ENCODE data around the gene PLSCR3. TPM values are rescaled to one million over a fixed set of nuclear protein-coding genes. Genes with fewer than 3 reads are reported as not detected.

PLSCR3 gene
- total and polyA plus RNA-seq, 10 donors: 31.3 to 63.2 (median 46.1) TPM

GRCh38 chr17:7356072-7356549 is 38.2 kb downstream of the PLSCR3 start:
- peak overlapping the region in 1 of 8 donors; percentile 1 for H3K4me3 ChIP-seq
- 10 to 31% (median 12%) methylated on average over 4 to 12 of the region's 12 CpGs for WGBS, 5 donors
- peaks cover 0 to 3% (median 0%) of the 10 kb centered on the region in 6 donors for H3K36me3 ChIP-seq
- H3K9me3 ChIP-seq: no peaks in the 10 kb centered on the region
- intact Hi-C loops (cut with DNase I; ENCODE audit: low total_unique reads): loop anchor here (5.0 to 10.0 kb wide), 2 partner anchors 81 to 159 kb away; partner anchors contain the start of genes FGF11 and TMEM102
- TF ChIP-seq POLR2A (IDR thresholded peaks at IDR 0.05) (no peak), POLR2AphosphoS5 (IDR thresholded peaks at IDR 0.05) (peak; percentile 72 to 82 (median 74)), CTCF (IDR thresholded peaks at IDR 0.05 in 8 of 11, conservative IDR thresholded peaks at IDR 0.05 in 3 of 11) (peak; percentile 84 to 99 (median 95))
- peak overlapping the region in 7 of 8 donors; percentile 0 to 46 (median 26) for H3K27ac ChIP-seq
- no peaks in the 10 kb centered on the region for H3K27me3 ChIP-seq (replicated peaks in 1 of 7)
- peaks cover 17 to 58% (median 38%) of the 10 kb centered on the region in 6 donors for H3K4me1 ChIP-seq
- peak; percentile 96 for DNase-seq

GRCh38 chr17:7355573-7355972 is 38.8 kb downstream of the PLSCR3 start:
- 78 to 88% (median 80%) methylated on average over 8 of the region's 8 CpGs for WGBS, 5 donors
- intact Hi-C loops (cut with DNase I; ENCODE audit: low total_unique reads): loop anchor here (5.0 to 10.0 kb wide), 2 partner anchors 82 to 159 kb away; partner anchors contain the start of genes FGF11 and TMEM102

GRCh38 chr17:7355053-7355452 is 39.3 kb downstream of the PLSCR3 start, which contains the start of gene TMEM95:
TSS of gene TMEM95 (plus strand) at chr17:7355156. CDS start at chr17:7355205, 49 bp downstream.
- H3K27ac ChIP-seq: peak within 1 kb of the TSS in 4 of 8 donors; percentile 26 to 94 (median 33)
- H3K9me3 ChIP-seq: no peaks in the 10 kb centered on the region
- H3K4me1 ChIP-seq: peaks cover 27 to 68% (median 49%) of the 10 kb centered on the region in 6 donors
- DNase-seq: no peak
- intact Hi-C loops (cut with DNase I; ENCODE audit: low total_unique reads): loop anchor here (5.0 to 10.0 kb wide), 2 partner anchors 82 to 160 kb away; partner anchors contain the start of genes FGF11 and TMEM102
- H3K36me3 ChIP-seq: peaks cover 0 to 11% (median 0%) of the 10 kb centered on the region in 6 donors
- peak in 1 of 11 experiments; percentile 20 for TF ChIP-seq CTCF (IDR thresholded peaks at IDR 0.05 in 8 of 11, conservative IDR thresholded peaks at IDR 0.05 in 3 of 11)
- TF ChIP-seq POLR2A (IDR thresholded peaks at IDR 0.05): no peak
- TF ChIP-seq POLR2AphosphoS5 (IDR thresholded peaks at IDR 0.05): peak in 1 of 3 donors; percentile 34
- WGBS, 5 donors: 60 to 77% (median 67%) methylated on average over 1 to 10 of the region's 10 CpGs
- H3K27me3 ChIP-seq (replicated peaks in 1 of 7): no peaks in the 10 kb centered on the region
- H3K4me3 ChIP-seq: peak within 1 kb of the TSS in 1 of 8 donors; percentile 1

More at GRCh38 chr17:7355573-7355972, 38.8 kb downstream of the PLSCR3 start:
- Histone ChIP-seq H3K9me3 (no peaks in the 10 kb centered on the region), H3K36me3 (peaks cover 0 to 9% (median 0%) of the 10 kb centered on the region in 6 donors), H3K27ac (peak overlapping the region in 3 of 8 donors; percentile 26 to 40 (median 34)), H3K27me3 (replicated peaks in 1 of 7) (no peaks in the 10 kb centered on the region), H3K4me3 (no peak overlapping the region), H3K4me1 (peaks cover 22 to 63% (median 44%) of the 10 kb centered on the region in 6 donors)
- DNase-seq: no peak
- TF ChIP-seq POLR2AphosphoS5 (IDR thresholded peaks at IDR 0.05): no peak

GRCh38 chr17:7354262-7354843 is 40.0 kb downstream of the PLSCR3 start:
- WGBS, 5 donors: 78 to 93% (median 85%) methylated on average over 7 to 9 of the region's 9 CpGs
- Histone ChIP-seq H3K27ac (peak overlapping the region in 1 of 8 donors; percentile 94), H3K27me3 (replicated peaks in 1 of 7) (no peaks in the 10 kb centered on the region), H3K4me3 (no peak overlapping the region), H3K36me3 (peaks cover 0 to 18% (median 0%) of the 10 kb centered on the region in 6 donors), H3K4me1 (peaks cover 32 to 75% (median 56%) of the 10 kb centered on the region in 6 donors), H3K9me3 (no peaks in the 10 kb centered on the region)
- TF ChIP-seq CTCF (IDR thresholded peaks at IDR 0.05 in 8 of 11, conservative IDR thresholded peaks at IDR 0.05 in 3 of 11) (no peak), POLR2A (IDR thresholded peaks at IDR 0.05) (no peak), POLR2AphosphoS5 (IDR thresholded peaks at IDR 0.05) (no peak)
- intact Hi-C loops (cut with DNase I; ENCODE audit: low total_unique reads): loop anchor here (10.0 kb wide), 1 partner anchor 160 kb away; no protein-coding TSS in a partner anchor
- no peak for DNase-seq
